Measurements from ENCODE around the gene ACSF3. TPM values are rescaled to one million over a fixed set of nuclear protein-coding genes. Genes with fewer than 3 reads are reported as not detected.

ACSF3 gene
- total and polyA plus RNA-seq, 2 of the 4 experiments (the other 2 are of a cell fraction): 9.5 to 14.2 TPM

GRCh38 chr16:89074803-89075688, 18.6 kb upstream of the ACSF3 start:
- Histone ChIP-seq H3K27ac (ENCODE audit: insufficient read depth, low read length) (no peak overlapping the region), H4K20me1 (ENCODE audit: insufficient read depth, low read length) (no peaks in the 10 kb centered on the region), H3K56ac (ENCODE audit: extremely low read depth, insufficient read depth, low read length) (no peak overlapping the region), H3K9me1 (ENCODE audit: insufficient read depth, low read length) (no peaks in the 10 kb centered on the region), H2BK20ac (ENCODE audit: low read depth, low read length) (no peak overlapping the region), H3K27me3 (ENCODE audit: control insufficient read depth, insufficient read depth, low read length) (peaks cover 6% of the 10 kb centered on the region; the same call in 1 of the 2 replicates), H3K4me2 (ENCODE audit: low read depth, low read length) (no peak overlapping the region), H3K4me1 (ENCODE audit: control insufficient read depth, insufficient read depth, low read length) (no peaks in the 10 kb centered on the region), H3K4ac (ENCODE audit: low read depth, low read length) (no peak overlapping the region), H2BK15ac (ENCODE audit: low read depth, low read length) (no peak overlapping the region), H4K8ac (ENCODE audit: low read depth in 2 of 2, low read length in 2 of 2) (no peak overlapping the region), H3K36me3 (ENCODE audit: control insufficient read depth, insufficient read depth, low read length) (no peaks in the 10 kb centered on the region), H2AK9ac (replicated peaks; ENCODE audit: low read depth, low read length, poor library complexity) (no peak overlapping the region), H2BK120ac (ENCODE audit: low read depth, low read length) (no peak overlapping the region), H2AK5ac (ENCODE audit: low read depth, low read length) (no peak overlapping the region), H3K9me3 (ENCODE audit: control insufficient read depth, insufficient read depth, low read length) (peaks cover 2% of the 10 kb centered on the region; the same call in 1 of the 2 replicates), H4K5ac (ENCODE audit: low read depth, low read length) (no peak overlapping the region), H3K14ac (replicated peaks; ENCODE audit: low read depth, low read length) (no peak overlapping the region), H2BK5ac (ENCODE audit: low read depth, low read length, poor library complexity, severe bottlenecking) (no peak overlapping the region), H3K18ac (ENCODE audit: low read depth, low read length) (no peak overlapping the region), H3K9ac (ENCODE audit: low read depth, low read length) (no peak overlapping the region), H3K23ac (ENCODE audit: low read depth, low read length) (no peak overlapping the region), H4K91ac (ENCODE audit: insufficient read depth, low read depth, low read length) (no peak overlapping the region), H2AFZ (replicated peaks; ENCODE audit: low read length, poor library complexity) (no peak overlapping the region), H3K79me1 (ENCODE audit: low read depth in 1 of 2, low read length in 2 of 2) (no peaks in the 10 kb centered on the region), H3K4me3 (ENCODE audit: insufficient read depth, low read depth, low read length) (no peak overlapping the region)
- CTCF ChIA-PET: no interaction called here
- POLR2A ChIA-PET (ENCODE audit: unreplicated experiment): no interaction called here
- 91% methylated on average over 18 of the region's 37 CpGs; no CpG with 5 or more reads in 1 of the 2 experiments for WGBS, 2 experiments (ENCODE audit: extremely low coverage in 2 of 2, insufficient read length in 1 of 2)
- intact Hi-C loops (cut with micrococcal nuclease) (no loop called here), in situ Hi-C loops (cut with MboI; ENCODE audit: low sequenced_read_pairs) (no loop called here), dilution Hi-C loops (cut with HindIII; ENCODE audit: low sequenced_read_pairs, unreplicated experiment) (no loop called here)
- DNase-seq (no peak), ATAC-seq (ENCODE audit: low read depth) (no peak)
- no TSS peak for BruUV-seq (replicated peaks)
- no peak for TF ChIP-seq RCOR1 (IDR thresholded peaks at IDR 0.05; ENCODE audit: insufficient replicate concordance, low read length)
- TF ChIP-seq USF2 (IDR thresholded peaks at IDR 0.05; ENCODE audit: low read depth, low read length): no peak
- TF ChIP-seq CHD1 (IDR thresholded peaks at IDR 0.05; ENCODE audit: low read depth, low read length): no peak
- TF ChIP-seq BHLHE40 (IDR thresholded peaks at IDR 0.05; ENCODE audit: low read depth, low read length): no peak
- TF ChIP-seq MAZ (IDR thresholded peaks at IDR 0.05; ENCODE audit: borderline replicate concordance, low read depth, low read length): no peak
- no peak for TF ChIP-seq SMC3 (IDR thresholded peaks at IDR 0.05; ENCODE audit: low read depth, low read length)
- no peak for TF ChIP-seq FOS (IDR thresholded peaks at IDR 0.05; ENCODE audit: low read depth, low read length)
- TF ChIP-seq POLR2A (IDR thresholded peaks at IDR 0.05; ENCODE audit: low read depth, low read length): no peak
- TF ChIP-seq RFX5 (IDR thresholded peaks at IDR 0.05; ENCODE audit: low read depth, low read length): no peak
- TF ChIP-seq, protein P1, sequence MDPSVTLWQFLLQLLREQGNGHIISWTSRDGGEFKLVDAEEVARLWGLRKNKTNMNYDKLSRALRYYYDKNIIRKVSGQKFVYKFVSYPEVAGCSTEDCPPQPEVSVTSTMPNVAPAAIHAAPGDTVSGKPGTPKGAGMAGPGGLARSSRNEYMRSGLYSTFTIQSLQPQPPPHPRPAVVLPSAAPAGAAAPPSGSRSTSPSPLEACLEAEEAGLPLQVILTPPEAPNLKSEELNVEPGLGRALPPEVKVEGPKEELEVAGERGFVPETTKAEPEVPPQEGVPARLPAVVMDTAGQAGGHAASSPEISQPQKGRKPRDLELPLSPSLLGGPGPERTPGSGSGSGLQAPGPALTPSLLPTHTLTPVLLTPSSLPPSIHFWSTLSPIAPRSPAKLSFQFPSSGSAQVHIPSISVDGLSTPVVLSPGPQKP (IDR thresholded peaks at IDR 0.05; ENCODE audit: borderline replicate concordance, low read depth, low read length): no peak
- TF ChIP-seq MAFK (IDR thresholded peaks at IDR 0.05; ENCODE audit: low read depth, low read length): no peak
- TF ChIP-seq, protein P2, sequence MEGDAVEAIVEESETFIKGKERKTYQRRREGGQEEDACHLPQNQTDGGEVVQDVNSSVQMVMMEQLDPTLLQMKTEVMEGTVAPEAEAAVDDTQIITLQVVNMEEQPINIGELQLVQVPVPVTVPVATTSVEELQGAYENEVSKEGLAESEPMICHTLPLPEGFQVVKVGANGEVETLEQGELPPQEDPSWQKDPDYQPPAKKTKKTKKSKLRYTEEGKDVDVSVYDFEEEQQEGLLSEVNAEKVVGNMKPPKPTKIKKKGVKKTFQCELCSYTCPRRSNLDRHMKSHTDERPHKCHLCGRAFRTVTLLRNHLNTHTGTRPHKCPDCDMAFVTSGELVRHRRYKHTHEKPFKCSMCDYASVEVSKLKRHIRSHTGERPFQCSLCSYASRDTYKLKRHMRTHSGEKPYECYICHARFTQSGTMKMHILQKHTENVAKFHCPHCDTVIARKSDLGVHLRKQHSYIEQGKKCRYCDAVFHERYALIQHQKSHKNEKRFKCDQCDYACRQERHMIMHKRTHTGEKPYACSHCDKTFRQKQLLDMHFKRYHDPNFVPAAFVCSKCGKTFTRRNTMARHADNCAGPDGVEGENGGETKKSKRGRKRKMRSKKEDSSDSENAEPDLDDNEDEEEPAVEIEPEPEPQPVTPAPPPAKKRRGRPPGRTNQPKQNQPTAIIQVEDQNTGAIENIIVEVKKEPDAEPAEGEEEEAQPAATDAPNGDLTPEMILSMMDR (conservative IDR thresholded peaks at IDR 0.05; ENCODE audit: low read depth, low read length): no peak
- TF ChIP-seq NFE2L2 (IDR thresholded peaks at IDR 0.05; ENCODE audit: low read depth, low read length): no peak
- TF ChIP-seq CEBPB (IDR thresholded peaks at IDR 0.05; ENCODE audit: low read depth, low read length): no peak
- TF ChIP-seq RAD21 (IDR thresholded peaks at IDR 0.05; ENCODE audit: low read length): no peak
